HG02571 (cell line): Measurements from ENCODE around the gene GNAI2.

Source experiments
- ATAC-seq: cut with Tn5 transposase; IDR thresholded peaks from one replicate; pipeline ENCODE4 v1.9.1; 2021; ENCODE audit warnings: mild to moderate bottlenecking, moderate library complexity; ENCODE audit not compliant: unreplicated experiment

Gene GNAI2

GRCh38 chr3:50235716-50236483, at the start of gene GNAI2:
GNAI2 (plus strand) TSS chr3:50236204; CDS start chr3:50236336, 132 bp downstream.
- ATAC-seq: peak; percentile 94

- no peak for ATAC-seq
Measured at GRCh38 chr3:50187750-50188149, 48.3 kb upstream of the GNAI2 start.

- ATAC-seq: no peak
Measured at GRCh38 chr3:50189274-50189673, 46.7 kb upstream of the GNAI2 start.

DNA sequence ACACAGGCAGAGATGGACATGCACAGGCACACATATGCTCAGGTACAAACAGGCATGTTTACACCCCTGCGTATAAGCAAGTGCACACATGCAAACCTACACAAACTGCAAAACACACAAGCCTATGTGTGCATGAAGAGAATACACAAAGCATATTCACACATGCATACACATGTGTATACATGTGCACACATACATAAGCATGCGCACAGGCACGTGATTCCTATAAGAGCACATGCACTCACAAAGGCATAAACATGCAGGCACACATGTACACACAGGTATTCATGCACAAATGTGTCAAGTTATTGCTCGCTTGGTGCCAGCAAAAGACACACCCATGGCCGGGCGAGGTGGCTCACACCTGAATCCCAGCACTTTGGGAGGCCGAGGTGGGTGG, 46.0 kb upstream of the GNAI2 start:
- no peak for ATAC-seq

- no peak for ATAC-seq
Measured at GRCh38 chr3:50190936-50191660, 44.9 kb upstream of the GNAI2 start, which contains the start of gene GNAT1. GNAT1 (plus strand) TSS chr3:50191610; CDS start chr3:50191726, 116 bp downstream.

- no peak for ATAC-seq
Measured at GRCh38 chr3:50192124-50192523, 43.9 kb upstream of the GNAI2 start.

- no peak for ATAC-seq
Measured at GRCh38 chr3:50192689-50193141, 43.3 kb upstream of the GNAI2 start.

- ATAC-seq: no peak
Measured at GRCh38 chr3:50193286-50193685, 42.7 kb upstream of the GNAI2 start.

DNA sequence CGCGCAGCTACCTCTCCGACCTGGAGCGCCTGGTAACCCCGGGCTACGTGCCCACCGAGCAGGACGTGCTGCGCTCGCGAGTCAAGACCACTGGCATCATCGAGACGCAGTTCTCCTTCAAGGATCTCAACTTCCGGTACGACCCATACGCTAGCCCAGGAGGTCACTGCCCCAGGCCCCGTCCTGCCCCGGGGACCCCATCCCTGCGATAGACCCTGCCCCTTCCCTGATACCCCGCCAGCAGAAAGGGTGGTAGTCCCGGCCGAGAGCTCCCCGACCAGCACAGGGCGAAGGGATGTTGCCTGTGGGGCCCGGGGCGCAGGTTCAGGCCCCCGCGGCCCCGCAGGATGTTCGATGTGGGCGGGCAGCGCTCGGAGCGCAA, 42.3 kb upstream of the GNAI2 start:
- no peak for ATAC-seq

DNA sequence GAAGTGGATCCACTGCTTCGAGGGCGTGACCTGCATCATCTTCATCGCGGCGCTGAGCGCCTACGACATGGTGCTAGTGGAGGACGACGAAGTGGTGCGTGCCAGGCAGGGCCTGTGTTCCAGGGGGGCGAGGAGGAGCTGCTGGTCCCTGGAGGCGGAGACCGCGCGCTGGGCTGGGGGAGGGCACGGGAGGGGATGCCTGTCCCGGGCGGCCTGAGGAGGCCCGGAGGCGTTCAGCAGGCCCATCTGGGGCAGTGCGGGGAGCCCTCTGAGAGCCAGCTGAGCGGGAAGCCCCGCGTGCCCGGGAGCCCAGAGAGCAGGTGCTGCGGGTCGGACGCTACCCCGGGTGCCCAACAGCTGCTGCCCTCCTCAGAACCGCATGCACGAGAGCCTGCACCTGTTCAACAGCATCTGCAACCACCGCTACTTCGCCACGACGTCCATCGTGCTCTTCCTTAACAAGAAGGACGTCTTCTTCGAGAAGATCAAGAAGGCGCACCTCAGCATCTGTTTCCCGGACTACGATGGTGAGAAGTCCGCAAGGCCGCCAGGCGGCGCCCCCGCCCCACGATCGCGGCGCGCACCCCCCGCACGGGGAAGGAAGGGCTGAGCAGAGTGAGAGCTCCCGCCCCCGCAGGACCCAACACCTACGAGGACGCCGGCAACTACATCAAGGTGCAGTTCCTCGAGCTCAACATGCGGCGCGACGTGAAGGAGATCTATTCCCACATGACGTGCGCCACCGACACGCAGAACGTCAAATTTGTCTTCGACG, 41.7 kb upstream of the GNAI2 start:
- no peak for ATAC-seq

DNA sequence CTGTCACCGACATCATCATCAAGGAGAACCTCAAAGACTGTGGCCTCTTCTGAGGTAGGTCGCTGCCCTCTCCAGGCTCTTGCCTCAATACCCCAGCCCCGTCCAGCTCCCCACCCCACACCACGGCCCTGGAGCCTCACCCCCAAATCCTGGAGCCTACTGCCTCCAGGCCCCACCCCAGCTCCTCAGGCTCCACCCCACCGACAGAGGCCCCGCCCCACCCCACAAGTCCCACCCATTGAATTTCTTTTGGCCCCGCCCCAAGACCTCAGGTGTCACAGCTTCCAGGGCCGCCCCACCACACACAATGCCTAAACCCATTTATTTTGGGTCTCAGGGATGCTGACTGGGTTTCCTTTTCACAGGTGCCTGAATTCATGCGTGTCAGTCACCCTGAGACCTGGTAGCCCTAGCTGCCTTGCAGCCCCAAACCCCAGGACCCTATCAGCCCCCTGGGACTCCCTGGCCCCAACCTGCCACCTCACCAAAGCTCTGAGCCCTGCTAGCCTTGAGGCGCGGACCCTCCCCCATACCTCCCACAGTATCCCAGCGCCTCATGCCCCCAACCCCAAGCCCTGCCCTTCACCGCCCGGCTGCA, 41.0 kb upstream of the GNAI2 start:
- no peak for ATAC-seq

DNA sequence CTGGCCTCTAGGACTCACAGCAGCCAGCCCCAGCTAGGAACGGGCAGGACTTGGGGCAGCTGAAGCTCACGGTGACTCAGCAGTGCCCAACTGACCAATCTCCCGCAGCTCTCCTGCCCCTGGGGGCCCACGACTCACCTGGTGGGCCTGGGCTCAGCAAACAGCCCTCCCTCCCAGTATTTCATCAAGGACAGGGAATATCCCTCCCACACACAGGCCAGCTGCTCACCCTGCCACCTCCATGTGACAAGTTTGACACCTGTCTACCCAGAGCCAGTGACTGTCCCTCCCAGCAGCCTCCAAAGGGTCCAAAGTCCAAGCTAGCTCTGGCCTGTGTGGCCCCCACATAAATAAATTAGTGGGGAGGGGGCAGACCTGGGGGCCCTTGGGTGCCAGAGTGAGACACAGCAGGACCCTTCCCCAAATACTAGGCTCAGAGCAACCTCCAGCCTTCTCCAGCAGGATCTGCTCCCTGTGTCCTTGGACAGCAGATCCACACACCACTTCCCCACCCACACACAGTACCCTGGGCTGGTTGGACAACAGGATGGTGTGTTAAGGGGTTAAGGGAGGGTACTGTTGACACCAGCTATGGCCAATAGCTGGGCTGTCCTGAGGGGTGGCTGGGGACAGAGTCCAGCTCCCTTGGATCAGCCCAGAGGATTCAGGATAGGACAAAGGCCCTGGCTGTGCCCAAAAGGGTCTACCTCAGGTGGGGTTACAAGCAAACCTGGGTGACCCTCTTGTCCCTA, 40.3 kb upstream of the GNAI2 start:
- ATAC-seq: no peak

DNA sequence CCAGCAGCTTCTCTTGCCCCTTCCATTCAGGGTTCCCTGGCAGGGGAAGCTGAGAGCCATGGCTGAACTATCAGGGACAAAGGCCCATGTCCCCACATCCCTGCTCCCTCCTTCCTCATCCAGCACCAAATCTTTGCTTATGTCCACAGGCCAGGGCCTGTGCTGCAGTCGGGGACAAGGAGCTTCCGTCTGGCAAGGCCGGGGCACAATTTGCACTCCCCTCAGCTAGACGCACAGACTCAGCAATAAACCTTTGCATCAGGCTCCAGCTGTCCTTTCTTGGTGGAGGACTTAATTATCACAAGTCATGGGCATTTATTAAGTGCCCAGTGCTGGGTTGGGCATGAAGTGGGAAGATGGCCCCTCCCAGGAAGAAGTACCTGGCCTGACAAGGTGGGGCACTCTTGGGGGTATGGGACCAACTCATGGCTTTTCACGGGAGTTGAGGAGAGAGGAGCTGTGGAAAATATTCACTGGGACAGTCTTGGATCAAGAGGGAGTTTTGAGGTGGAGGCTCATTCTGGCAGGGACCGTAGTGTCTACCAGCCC, 39.7 kb upstream of the GNAI2 start:
- ATAC-seq: no peak

GRCh38 chr3:50201573-50202315, 34.3 kb upstream of the GNAI2 start:
- no peak for ATAC-seq

- ATAC-seq: no peak
Measured at GRCh38 chr3:50202353-50203112, 33.5 kb upstream of the GNAI2 start.

GRCh38 chr3:50203113-50203808, 32.7 kb upstream of the GNAI2 start:
- ATAC-seq: no peak

- ATAC-seq: no peak
Measured at GRCh38 chr3:50203809-50204803, 31.9 kb upstream of the GNAI2 start.
